Osteocyte (in vitro differentiated cells): ENCODE data around the gene GJB2. TPM values are rescaled to one million over a fixed set of nuclear protein-coding genes. Genes with fewer than 3 reads are reported as not detected.

Source experiments
- DNase-seq: peaks from one replicate; pipeline ENCODE4 v3.0.0; 2021; ENCODE audit warnings: mixed read lengths; ENCODE audit not compliant: unreplicated experiment; ENCODE audit errors: extremely low spot score
- H3K27ac Mint-ChIP-seq: one replicate; pipeline ENCODE4 v1.8.0; 2021; ENCODE audit warnings: mild to moderate bottlenecking, mixed read lengths; ENCODE audit not compliant: unreplicated experiment
- H3K27me3 Mint-ChIP-seq: one replicate; pipeline ENCODE4 v1.8.0; 2021; ENCODE audit warnings: mixed read lengths; ENCODE audit not compliant: unreplicated experiment
- H3K36me3 Mint-ChIP-seq: one replicate; pipeline ENCODE4 v1.8.0; 2021; ENCODE audit warnings: mixed read lengths; ENCODE audit not compliant: unreplicated experiment
- H3K4me1 Mint-ChIP-seq: one replicate; pipeline ENCODE4 v1.8.0; 2021; ENCODE audit warnings: mixed read lengths; ENCODE audit not compliant: unreplicated experiment
- H3K4me3 Mint-ChIP-seq: one replicate; pipeline ENCODE4 v1.8.0; 2021; ENCODE audit warnings: mild to moderate bottlenecking, moderate library complexity, mixed read lengths; ENCODE audit not compliant: unreplicated experiment
- H3K9me3 Mint-ChIP-seq: one replicate; pipeline ENCODE4 v1.8.0; 2021; ENCODE audit warnings: mixed read lengths; ENCODE audit not compliant: unreplicated experiment
- CTCF ChIP-seq: fragments of 200-600 bp; sonication (generic); IDR thresholded peaks from 2 replicates; pipeline ENCODE4 v1.5.0; 2021; ENCODE audit warnings: antibody characterized with exemption, mild to moderate bottlenecking, moderate library complexity
- total RNA-seq: library from RNA; stranded (reverse); gene quantifications from 2 replicates; pipeline ENCODE4 v1.2.1, GENCODE V29; 2021

GJB2 gene
- total RNA-seq, 1 donor from 2014 or later, result 0.27 TPM

GRCh38 chr13:20192158-20192835 is 441 bp downstream of the GJB2 start:
- no peak for TF ChIP-seq CTCF
- DNase-seq, result no peak
- H3K36me3 Mint-ChIP-seq, result no peaks in the 10 kb centered on the region
- no peak overlapping the region for H3K27ac Mint-ChIP-seq
- peaks cover 12% of the 10 kb centered on the region for H3K4me1 Mint-ChIP-seq
- H3K9me3 Mint-ChIP-seq, result no peaks in the 10 kb centered on the region
- H3K27me3 Mint-ChIP-seq, result peaks cover 74% of the 10 kb centered on the region
- peak overlapping the region; percentile 62 for H3K4me3 Mint-ChIP-seq

- peak overlapping the region; percentile 62 for H3K4me3 Mint-ChIP-seq
- peaks cover 12% of the 10 kb centered on the region for H3K4me1 Mint-ChIP-seq
- no peak for TF ChIP-seq CTCF
- no peak overlapping the region for H3K27ac Mint-ChIP-seq
- peaks cover 71% of the 10 kb centered on the region for H3K27me3 Mint-ChIP-seq
- H3K36me3 Mint-ChIP-seq, result no peaks in the 10 kb centered on the region
- H3K9me3 Mint-ChIP-seq, result no peaks in the 10 kb centered on the region
- DNase-seq, result no peak
Measured at GRCh38 chr13:20191311-20192157, 1.2 kb downstream of the GJB2 start.

GRCh38 chr13:20190481-20191310 is 2.0 kb downstream of the GJB2 start:
- H3K36me3 Mint-ChIP-seq, result no peaks in the 10 kb centered on the region
- H3K27ac Mint-ChIP-seq, result no peak overlapping the region
- no peak for DNase-seq
- TF ChIP-seq CTCF, result no peak
- peaks cover 12% of the 10 kb centered on the region for H3K4me1 Mint-ChIP-seq
- H3K9me3 Mint-ChIP-seq, result no peaks in the 10 kb centered on the region
- H3K27me3 Mint-ChIP-seq, result peaks cover 66% of the 10 kb centered on the region
- no peak overlapping the region for H3K4me3 Mint-ChIP-seq

- Mint-ChIP-seq H3K4me3 (no peak overlapping the region), H3K27ac (no peak overlapping the region), H3K9me3 (no peaks in the 10 kb centered on the region), H3K4me1 (peaks cover 12% of the 10 kb centered on the region), H3K36me3 (no peaks in the 10 kb centered on the region), H3K27me3 (peaks cover 64% of the 10 kb centered on the region)
- DNase-seq, result no peak
- no peak for TF ChIP-seq CTCF
Measured at GRCh38 chr13:20190076-20190475, 2.7 kb downstream of the GJB2 start.
